Activated B cell treated with CpG ODN at 0.5 μM for 24 hours (primary cell): Measurements from ENCODE around the gene CDC42SE2. TPM values are rescaled to one million over a fixed set of nuclear protein-coding genes. Genes with fewer than 3 reads are reported as not detected.

ENCODE experiments used
- ATAC-seq: fragments of 200-7000 bp; cut with Tn5 transposase; one replicate; pipeline ENCODE4 v1.10.0; 2021; ENCODE audit warnings: low read depth, mild to moderate bottlenecking, moderate library complexity
- CTCF ChIA-PET: fragments of 350-600 bp; sonication (Branson Sonifier 250); formaldehyde crosslinking; loops from one replicate; lab custom pipeline; 2021; ENCODE audit warnings: antibody characterized with exemption; lab: Charles Lee
- POLR2A ChIA-PET: fragments of 350-600 bp; sonication (Branson Sonifier 250); formaldehyde crosslinking; loops from one replicate; lab custom pipeline; 2021; ENCODE audit warnings: antibody characterized with exemption; lab: Charles Lee
- DNase-seq: peaks from one replicate; pipeline ENCODE4 v3.0.0; 2022
- H3K27ac Mint-ChIP-seq: one replicate; pipeline ENCODE4 v1.8.0; 2020; ENCODE audit warnings: mixed read lengths
- H3K27me3 Mint-ChIP-seq: one replicate; pipeline ENCODE4 v1.8.0; 2021; ENCODE audit warnings: mixed read lengths
- H3K36me3 Mint-ChIP-seq: one replicate; pipeline ENCODE4 v1.8.0; 2021; ENCODE audit warnings: low read depth, mixed read lengths
- H3K4me1 Mint-ChIP-seq: one replicate; pipeline ENCODE4 v1.8.0; 2021; ENCODE audit warnings: mixed read lengths
- H3K4me3 Mint-ChIP-seq: one replicate; pipeline ENCODE4 v1.8.0; 2020; ENCODE audit warnings: mild to moderate bottlenecking, mixed read lengths
- H3K9me3 Mint-ChIP-seq: one replicate; pipeline ENCODE4 v1.8.0; 2020; ENCODE audit warnings: mixed read lengths
- intact Hi-C: fragments of 100-400 bp; cut with micrococcal nuclease; formaldehyde crosslinking; loops from one replicate; pipeline ENCODE4 v1.15.1; 2024
- total RNA-seq: library from RNA; stranded (reverse); gene quantifications from 2 replicates; pipeline ENCODE4 v1.2.3, GENCODE V29; 2022
- TF ChIP-seq, protein P1 (sequence below): fragments of 200-600 bp; IDR thresholded peaks from one replicate; pipeline ENCODE4 v1.8.0; 2022; ENCODE audit warnings: antibody characterized with exemption, mild to moderate bottlenecking

The CDC42SE2 gene
- total RNA-seq, 1 donor from 2014 or later: 122 TPM

DNA sequence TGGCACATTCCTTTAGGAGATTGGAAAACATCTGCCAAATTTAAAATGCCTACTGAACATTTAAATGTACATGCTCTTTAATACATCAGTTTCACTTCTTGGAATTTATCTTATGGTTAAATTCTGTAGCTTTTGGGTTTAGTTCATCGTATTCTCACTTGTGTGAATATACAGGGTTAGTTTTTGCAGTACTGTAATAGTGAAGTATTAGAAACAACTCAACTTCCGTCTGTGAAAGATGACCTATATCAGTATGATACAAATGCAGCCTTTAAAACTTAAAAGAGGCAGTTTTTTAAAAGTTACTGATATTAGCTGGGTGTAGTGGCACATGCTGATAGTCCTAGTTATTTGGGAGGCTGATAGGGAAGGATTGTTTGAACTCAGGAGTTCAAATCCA lies 57.2 kb downstream of the CDC42SE2 start:
- Mint-ChIP-seq H3K27ac (peak overlapping the region; percentile 1), H3K36me3 (peaks cover 64% of the 10 kb centered on the region), H3K4me1 (peaks cover 60% of the 10 kb centered on the region), H3K27me3 (no peaks in the 10 kb centered on the region), H3K4me3 (no peak overlapping the region), H3K9me3 (no peaks in the 10 kb centered on the region)
- POLR2A ChIA-PET: interaction anchor here (1.1 to 1.7 kb wide), 4 partner anchors 54 to 60 kb away, joined by 3 to 6 read pairs (median 5); partner anchors contain the start of gene CDC42SE2
- TF ChIP-seq, protein P1, sequence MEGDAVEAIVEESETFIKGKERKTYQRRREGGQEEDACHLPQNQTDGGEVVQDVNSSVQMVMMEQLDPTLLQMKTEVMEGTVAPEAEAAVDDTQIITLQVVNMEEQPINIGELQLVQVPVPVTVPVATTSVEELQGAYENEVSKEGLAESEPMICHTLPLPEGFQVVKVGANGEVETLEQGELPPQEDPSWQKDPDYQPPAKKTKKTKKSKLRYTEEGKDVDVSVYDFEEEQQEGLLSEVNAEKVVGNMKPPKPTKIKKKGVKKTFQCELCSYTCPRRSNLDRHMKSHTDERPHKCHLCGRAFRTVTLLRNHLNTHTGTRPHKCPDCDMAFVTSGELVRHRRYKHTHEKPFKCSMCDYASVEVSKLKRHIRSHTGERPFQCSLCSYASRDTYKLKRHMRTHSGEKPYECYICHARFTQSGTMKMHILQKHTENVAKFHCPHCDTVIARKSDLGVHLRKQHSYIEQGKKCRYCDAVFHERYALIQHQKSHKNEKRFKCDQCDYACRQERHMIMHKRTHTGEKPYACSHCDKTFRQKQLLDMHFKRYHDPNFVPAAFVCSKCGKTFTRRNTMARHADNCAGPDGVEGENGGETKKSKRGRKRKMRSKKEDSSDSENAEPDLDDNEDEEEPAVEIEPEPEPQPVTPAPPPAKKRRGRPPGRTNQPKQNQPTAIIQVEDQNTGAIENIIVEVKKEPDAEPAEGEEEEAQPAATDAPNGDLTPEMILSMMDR: no peak
- intact Hi-C loops: loop anchor here (10.0 kb wide), 1 partner anchor 46 kb away; no protein-coding TSS in a partner anchor
- no peak for DNase-seq
- ATAC-seq: no peak
- CTCF ChIA-PET: interaction anchor here (0.8 kb wide), 1 partner anchor 61 kb away, joined by 3 read pairs; no protein-coding TSS in a partner anchor

DNA sequence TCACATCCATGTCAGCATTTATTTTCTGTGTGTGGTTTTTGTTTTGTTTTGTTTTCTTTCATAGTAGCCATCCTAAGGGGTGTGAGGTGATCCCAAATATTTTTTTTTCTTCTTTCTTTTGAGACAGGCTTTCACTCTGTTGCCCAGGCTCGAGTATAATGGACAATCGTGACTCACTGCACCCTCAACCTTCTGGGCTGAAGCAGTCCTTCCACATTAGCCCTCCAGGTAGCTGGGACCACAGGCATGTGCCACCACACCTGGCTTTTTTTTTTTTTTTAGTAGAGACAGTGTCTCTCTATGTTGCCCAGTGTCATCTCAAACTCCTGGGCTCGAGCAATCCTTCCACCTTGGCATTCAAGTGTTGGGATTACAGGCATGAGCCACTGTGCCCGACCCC lies 59.1 kb downstream of the CDC42SE2 start:
- TF ChIP-seq, protein P1: no peak
- CTCF ChIA-PET: interaction anchor here (0.6 kb wide), 1 partner anchor 32 kb away, joined by 3 read pairs; no protein-coding TSS in a partner anchor
- H3K9me3 Mint-ChIP-seq: no peaks in the 10 kb centered on the region
- H3K27me3 Mint-ChIP-seq: no peaks in the 10 kb centered on the region
- H3K36me3 Mint-ChIP-seq: peaks cover 53% of the 10 kb centered on the region
- intact Hi-C loops: loop anchor here (10.0 kb wide), 1 partner anchor 48 kb away; no protein-coding TSS in a partner anchor
- H3K27ac Mint-ChIP-seq: peak overlapping the region; percentile 41
- H3K4me1 Mint-ChIP-seq: peaks cover 62% of the 10 kb centered on the region
- DNase-seq (no peak), ATAC-seq (no peak)
- POLR2A ChIA-PET: interaction anchor here (0.8 to 1.1 kb wide), 2 partner anchors 35 to 37 kb away, joined by 4 read pairs; no protein-coding TSS in a partner anchor
- no peak overlapping the region for H3K4me3 Mint-ChIP-seq

DNA sequence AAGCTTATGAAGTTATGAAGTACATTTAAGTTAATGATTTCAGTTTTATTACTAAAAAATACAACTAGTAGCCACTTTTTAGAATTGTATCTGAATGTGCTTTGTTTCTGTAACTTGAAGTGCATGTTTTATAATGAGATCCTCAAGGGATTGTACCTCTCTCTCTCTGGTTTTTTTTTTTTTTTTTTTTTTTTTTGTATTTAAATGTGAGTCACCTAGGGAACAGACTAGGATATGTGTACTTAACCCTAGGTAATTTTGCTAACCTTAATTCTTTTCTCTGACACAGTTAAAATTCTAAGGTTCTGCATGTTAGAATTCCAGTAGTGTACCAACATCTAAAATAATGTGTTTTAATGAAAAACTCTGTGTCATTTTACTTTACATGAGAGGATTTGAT lies 59.5 kb downstream of the CDC42SE2 start:
- ChIA-PET POLR2A (interaction anchor here (0.8 kb wide), 1 partner anchor 35 kb away, joined by 4 read pairs; no protein-coding TSS in a partner anchor), CTCF (interaction anchor here (0.6 kb wide), 1 partner anchor 32 kb away, joined by 3 read pairs; no protein-coding TSS in a partner anchor)
- intact Hi-C loops: loop anchor here (10.0 kb wide), 1 partner anchor 49 kb away; no protein-coding TSS in a partner anchor

DNA sequence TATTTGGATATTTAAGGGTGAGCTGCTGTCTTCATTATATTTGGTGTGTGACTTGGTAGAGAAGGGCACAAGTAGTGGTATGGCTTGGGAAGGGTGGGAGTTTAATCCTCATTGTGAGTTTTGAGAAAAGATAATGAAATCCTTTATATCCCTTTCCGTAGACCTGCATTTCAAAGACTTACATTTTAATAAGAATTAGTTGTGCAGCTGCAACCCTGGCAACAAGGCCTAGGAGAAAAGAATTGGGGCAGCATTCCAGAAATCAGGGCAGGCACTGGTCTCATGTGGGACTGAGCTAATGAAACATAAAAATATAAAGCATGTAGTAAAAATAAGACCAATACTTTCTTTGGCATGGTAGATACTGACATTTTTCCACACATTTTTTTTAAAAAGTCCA lies 60.5 kb downstream of the CDC42SE2 start:
- TF ChIP-seq, protein P1: no peak
- Mint-ChIP-seq H3K27ac (peak overlapping the region; percentile 35), H3K27me3 (no peaks in the 10 kb centered on the region), H3K36me3 (peaks cover 50% of the 10 kb centered on the region), H3K4me1 (peaks cover 76% of the 10 kb centered on the region), H3K9me3 (no peaks in the 10 kb centered on the region), H3K4me3 (no peak overlapping the region)
- DNase-seq (no peak), ATAC-seq (no peak)
- ChIA-PET CTCF (interaction anchor here (1.9 kb wide), 1 partner anchor 10 kb away, joined by 5 read pairs; no protein-coding TSS in a partner anchor), POLR2A (interaction anchor here (0.6 kb wide), 2 partner anchors 41 to 61 kb away, joined by 3 read pairs; no protein-coding TSS in a partner anchor)
- intact Hi-C loops: loop anchor here (10.0 kb wide), 1 partner anchor 50 kb away; no protein-coding TSS in a partner anchor

More for the DNA sequence above, 59.5 kb downstream of the CDC42SE2 start:
- no peak for DNase-seq
- H3K27me3 Mint-ChIP-seq: no peaks in the 10 kb centered on the region
- TF ChIP-seq, protein P1: no peak
- no peak overlapping the region for H3K27ac Mint-ChIP-seq
- no peak for ATAC-seq
- H3K4me1 Mint-ChIP-seq: peaks cover 67% of the 10 kb centered on the region
- no peaks in the 10 kb centered on the region for H3K9me3 Mint-ChIP-seq
- no peak overlapping the region for H3K4me3 Mint-ChIP-seq
- H3K36me3 Mint-ChIP-seq: peaks cover 51% of the 10 kb centered on the region
